Fibroblast of lung (primary cell): ENCODE results near the gene PSMD2. TPM values are rescaled to one million over a fixed set of nuclear protein-coding genes. Genes with fewer than 3 reads are reported as not detected.

Source experiments
- DNase-seq, 2 donors: peaks; one replicate each; pipeline versions ENCODE4 v3.0.0 to v3.0.0-alpha.2; 2010; ENCODE audit warnings: low read depth in 2 of 2
- H2AFZ ChIP-seq: 2 replicates; pipeline ENCODE4 v1.5.1; 2012; ENCODE audit warnings: low read length, control low read depth, inconsistent platforms
- H3K27ac ChIP-seq: 2 replicates; pipeline ENCODE4 v1.5.1; 2011; ENCODE audit warnings: low read length, control low read depth; ENCODE audit not compliant: insufficient read depth
- H3K27me3 ChIP-seq: 2 replicates; pipeline ENCODE4 v1.5.1; 2011; ENCODE audit warnings: mild to moderate bottlenecking, low read length; ENCODE audit not compliant: control insufficient read depth, insufficient read depth
- H3K36me3 ChIP-seq: 2 replicates; pipeline ENCODE4 v1.5.1; 2011; ENCODE audit warnings: low read length; ENCODE audit not compliant: control insufficient read depth, insufficient read depth
- H3K4me1 ChIP-seq: 2 replicates; pipeline ENCODE4 v1.5.1; 2011; ENCODE audit warnings: low read length; ENCODE audit not compliant: control insufficient read depth, insufficient read depth; ENCODE audit errors: extremely low read depth
- H3K4me2 ChIP-seq: 2 replicates; pipeline ENCODE4 v1.5.1; 2011; ENCODE audit warnings: low read length, control low read depth; ENCODE audit not compliant: insufficient read depth; ENCODE audit errors: extremely low read depth
- H3K4me3 ChIP-seq, 4 experiments: fragments of 200-600 bp in 1 of 4; sonication (generic) in 1 of 4; replicated peaks in 1 of 4; 2 replicates each; pipeline ENCODE4 v1.5.1; 2011 to 2016; ENCODE audit warnings: low read length in 4 of 4, low read depth in 3 of 4, mild to moderate bottlenecking in 3 of 4, control low read depth in 2 of 4, inconsistent platforms in 1 of 4, mixed read lengths in 1 of 4; ENCODE audit not compliant: insufficient read depth in 1 of 4; ENCODE audit errors: control extremely low read depth in 1 of 4
- H3K79me2 ChIP-seq: 2 replicates; pipeline ENCODE4 v1.5.1; 2012; ENCODE audit warnings: mild to moderate bottlenecking, low read length, inconsistent platforms; ENCODE audit not compliant: control insufficient read depth, insufficient read depth
- H3K9ac ChIP-seq: 2 replicates; pipeline ENCODE4 v1.5.1; 2011; ENCODE audit warnings: mild to moderate bottlenecking, low read length, control low read depth; ENCODE audit not compliant: insufficient read depth
- H3K9me3 ChIP-seq: 2 replicates; pipeline ENCODE4 v1.5.1; 2012; ENCODE audit warnings: low read depth, low read length; ENCODE audit not compliant: control insufficient read depth, insufficient read depth
- H4K20me1 ChIP-seq: 2 replicates; pipeline ENCODE4 v1.5.1; 2011; ENCODE audit warnings: low read length; ENCODE audit not compliant: control insufficient read depth, insufficient read depth; ENCODE audit errors: extremely low read depth
- CTCF ChIP-seq, 2 donors: IDR thresholded peaks in 1 of 2; conservative IDR thresholded peaks in 1 of 2; 1 replicate in 1 of 2; 2 replicates in 1 of 2; pipeline ENCODE4 v1.5.1; 2011 to 2012; ENCODE audit warnings: low read length in 2 of 2, control low read depth in 1 of 2, inconsistent platforms in 1 of 2, low read depth in 1 of 2, mild to moderate bottlenecking in 1 of 2
- EZH2 ChIP-seq: IDR thresholded peaks from 2 replicates; pipeline ENCODE4 v1.5.1; 2012; ENCODE audit warnings: low read length, control low read depth, mild to moderate bottlenecking; ENCODE audit errors: missing control alignments
- polyA plus RNA-seq, 2 donors: library from polyadenylated mRNA; depleted of rRNA in 1 of 2; stranded (reverse) in 1 of 2; unstranded in 1 of 2; fragments of >200 nt; gene quantifications; 2 replicates each; pipeline ENCODE4 v1.2.1, GENCODE V29; 2011 to 2012; ENCODE audit warnings: missing spikeins in 1 of 2
- total RNA-seq: library from RNA; depleted of rRNA; stranded (reverse); fragments of >200 nt; gene quantifications from 2 replicates; pipeline ENCODE4 v1.2.1, GENCODE V29; 2014

The PSMD2 gene
- total and polyA plus RNA-seq, 2 donors (not counting 1 experiment from before 2014, with no cell fraction given): 188 to 429 TPM

GRCh38 chr3:184258926-184259325 is 40.1 kb upstream of the PSMD2 start:
- H3K9me3 ChIP-seq: no peaks in the 10 kb centered on the region
- no peaks in the 10 kb centered on the region for H4K20me1 ChIP-seq
- H2AFZ ChIP-seq: no peak overlapping the region
- H3K79me2 ChIP-seq: no peaks in the 10 kb centered on the region
- no peaks in the 10 kb centered on the region for H3K36me3 ChIP-seq
- no peak for DNase-seq
- H3K27ac ChIP-seq: no peak overlapping the region
- H3K4me1 ChIP-seq: peaks cover 5% of the 10 kb centered on the region
- no peak overlapping the region for H3K4me3 ChIP-seq
- H3K4me2 ChIP-seq: no peak overlapping the region
- H3K9ac ChIP-seq: no peak overlapping the region
- TF ChIP-seq CTCF (conservative IDR thresholded peaks at IDR 0.05 in 1 of 2, IDR thresholded peaks at IDR 0.05 in 1 of 2; ENCODE audit: low read depth in 1 of 2, low read length in 2 of 2): no peak
- no peak for TF ChIP-seq EZH2
- peaks cover 32% of the 10 kb centered on the region for H3K27me3 ChIP-seq

- Histone ChIP-seq H3K9ac (no peak overlapping the region), H3K27ac (no peak overlapping the region), H3K4me3 (no peak overlapping the region), H3K36me3 (no peaks in the 10 kb centered on the region), H2AFZ (no peak overlapping the region), H3K4me2 (no peak overlapping the region), H3K4me1 (peaks cover 5% of the 10 kb centered on the region), H4K20me1 (no peaks in the 10 kb centered on the region), H3K27me3 (peaks cover 32% of the 10 kb centered on the region), H3K79me2 (no peaks in the 10 kb centered on the region), H3K9me3 (no peaks in the 10 kb centered on the region)
- DNase-seq: no peak
- no peak for TF ChIP-seq CTCF (conservative IDR thresholded peaks at IDR 0.05 in 1 of 2, IDR thresholded peaks at IDR 0.05 in 1 of 2; ENCODE audit: low read depth in 1 of 2, low read length in 2 of 2)
- no peak for TF ChIP-seq EZH2
Measured at GRCh38 chr3:184259396-184259877, 39.6 kb upstream of the PSMD2 start.

- Histone ChIP-seq H4K20me1 (no peaks in the 10 kb centered on the region), H3K4me1 (peaks cover 5% of the 10 kb centered on the region), H3K27ac (no peak overlapping the region), H2AFZ (no peak overlapping the region), H3K9me3 (no peaks in the 10 kb centered on the region), H3K4me2 (peak overlapping the region; percentile 35), H3K9ac (no peak overlapping the region), H3K36me3 (no peaks in the 10 kb centered on the region), H3K4me3 (peak overlapping the region in 1 of 4 experiments; percentile 45), H3K27me3 (peaks cover 32% of the 10 kb centered on the region), H3K79me2 (no peaks in the 10 kb centered on the region)
- TF ChIP-seq EZH2 (peak; percentile 96), CTCF (conservative IDR thresholded peaks at IDR 0.05 in 1 of 2, IDR thresholded peaks at IDR 0.05 in 1 of 2; ENCODE audit: low read depth in 1 of 2, low read length in 2 of 2) (no peak)
- DNase-seq: peak; percentile 13 to 29
Measured at GRCh38 chr3:184259878-184260723, 38.9 kb upstream of the PSMD2 start.
